Mesendoderm (in vitro differentiated cells): ENCODE data around the gene ZNF74. TPM values are rescaled to one million over a fixed set of nuclear protein-coding genes. Genes with fewer than 3 reads are reported as not detected.
A peak's percentile ranks its signal among the peaks of the same experiment; 100 is the strongest.
"Not testable (repeated sequence)": the region's sequence is repeated elsewhere in the genome, so short reads cannot be mapped to it uniquely, and the experiment has no call there.

Source experiments
- DNase-seq: peaks from one replicate; pipeline ENCODE4 v3.0.0; 2013
- H2AK5ac ChIP-seq: 2 replicates; pipeline ENCODE4 v1.6.1; 2013; ENCODE audit warnings: low read length, inconsistent platforms
- H2BK120ac ChIP-seq: 2 replicates; pipeline ENCODE4 v1.6.1; 2013; ENCODE audit warnings: low read depth, mild to moderate bottlenecking, low read length, moderate library complexity, mixed read lengths
- H2BK15ac ChIP-seq: replicated peaks from 2 replicates; pipeline ENCODE4 v1.6.1; 2013; ENCODE audit warnings: low read depth, mild to moderate bottlenecking, moderate library complexity
- H2BK5ac ChIP-seq: 2 replicates; pipeline ENCODE4 v1.6.1; 2013; ENCODE audit warnings: low read length, inconsistent platforms
- H3K18ac ChIP-seq: 2 replicates; pipeline ENCODE4 v1.6.1; 2013; ENCODE audit warnings: mild to moderate bottlenecking, low read length, mixed read lengths
- H3K23ac ChIP-seq: one replicate; pipeline ENCODE4 v1.6.1; 2013; ENCODE audit warnings: low read length
- H3K27ac ChIP-seq: 2 replicates; pipeline ENCODE4 v1.5.1; 2013; ENCODE audit warnings: low read depth, mild to moderate bottlenecking, inconsistent platforms, low read length, moderate library complexity
- H3K27me3 ChIP-seq: 2 replicates; pipeline ENCODE4 v1.6.1; 2013; ENCODE audit warnings: low read length, control low read depth, mild to moderate bottlenecking, inconsistent platforms; ENCODE audit not compliant: insufficient read depth, poor library complexity
- H3K36me3 ChIP-seq: 2 replicates; pipeline ENCODE4 v1.6.1; 2013; ENCODE audit warnings: low read length, inconsistent platforms; ENCODE audit not compliant: control insufficient read depth, insufficient read depth
- H3K4ac ChIP-seq: one replicate; pipeline ENCODE4 v1.6.1; 2013; ENCODE audit warnings: low read depth, mild to moderate bottlenecking, low read length, moderate library complexity
- H3K4me1 ChIP-seq: 2 replicates; pipeline ENCODE4 v1.6.1; 2013; ENCODE audit warnings: low read depth, low read length, inconsistent platforms; ENCODE audit not compliant: control insufficient read depth
- H3K4me2 ChIP-seq: 2 replicates; pipeline ENCODE4 v1.6.1; 2013; ENCODE audit warnings: low read length
- H3K4me3 ChIP-seq: 2 replicates; pipeline ENCODE4 v1.5.1; 2013; ENCODE audit warnings: mild to moderate bottlenecking, low read length
- H3K56ac ChIP-seq: one replicate; pipeline ENCODE4 v1.6.1; 2013; ENCODE audit warnings: low read length
- H3K79me1 ChIP-seq: 2 replicates; pipeline ENCODE4 v1.6.1; 2013; ENCODE audit warnings: low read length, inconsistent platforms
- H3K79me2 ChIP-seq: 2 replicates; pipeline ENCODE4 v1.6.1; 2013; ENCODE audit warnings: mild to moderate bottlenecking, low read length; ENCODE audit not compliant: control insufficient read depth, insufficient read depth
- H3K9ac ChIP-seq: 2 replicates; pipeline ENCODE4 v1.6.1; 2013; ENCODE audit warnings: low read length, inconsistent platforms
- H4K5ac ChIP-seq: one replicate; pipeline ENCODE4 v1.6.1; 2013; ENCODE audit warnings: low read length
- H4K8ac ChIP-seq: one replicate; pipeline ENCODE4 v1.6.1; 2013; ENCODE audit warnings: low read depth, mild to moderate bottlenecking, control low read depth, low read length, moderate library complexity
- WGBS: extraction: QIAGEN DNeasy Blood & Tissue Kit; methylation state at CpG from one replicate; pipeline ENCODE4 v1.1.7; 2013; ENCODE audit warnings: low lambda C conversion rate, missing lambda C conversion rate; ENCODE audit not compliant: insufficient coverage; ENCODE audit errors: extremely low coverage; 5-methylcytosine and 5-hydroxymethylcytosine counted together
- polyA plus RNA-seq, 2 experiments: library from polyadenylated mRNA; stranded (reverse); fragments of 200-250 nt; gene quantifications; one replicate each; pipeline ENCODE4 v1.2.3, GENCODE V29; 2013

Gene ZNF74
- polyA plus RNA-seq (2013, experiment 1 of 2), result 17.1 TPM
- 16.9 TPM for polyA plus RNA-seq (2013, experiment 2 of 2)

DNA sequence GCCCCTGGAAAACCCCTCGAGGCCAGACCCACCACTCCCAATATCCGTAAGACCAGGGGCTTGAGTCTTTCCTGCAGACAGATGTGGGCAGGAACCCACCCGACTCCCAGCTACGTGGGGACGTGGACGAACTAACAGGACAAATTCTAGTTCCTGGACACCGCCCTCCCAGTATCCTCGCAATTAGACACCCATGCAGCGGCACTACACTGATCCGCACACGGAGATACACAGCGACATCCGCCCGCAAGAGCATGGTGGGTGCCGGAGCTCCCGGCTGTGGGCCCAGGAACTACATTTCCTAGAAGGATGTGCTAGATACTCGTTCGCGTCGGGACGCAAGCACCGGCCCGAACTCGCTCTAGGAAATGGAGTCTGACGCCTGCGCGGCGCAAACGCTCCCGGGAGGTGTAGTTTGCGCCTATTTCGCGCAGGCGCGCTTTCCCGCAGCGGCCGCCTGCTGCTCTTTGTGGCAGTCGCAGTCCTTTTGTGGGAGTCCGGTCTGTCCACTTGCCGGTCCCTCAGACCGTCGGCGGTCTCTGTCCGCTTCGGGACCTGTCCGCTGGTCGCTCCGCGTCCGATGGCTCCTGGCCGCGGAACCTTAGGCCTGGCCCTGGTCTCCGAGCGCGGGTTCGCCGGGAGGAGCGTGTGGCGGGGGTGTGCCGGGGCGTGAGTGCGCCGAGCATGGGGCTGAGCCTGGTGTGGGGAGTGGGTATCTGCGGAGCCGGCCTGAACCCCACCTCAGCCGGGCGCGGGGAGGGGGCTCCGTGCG is at the start of gene ZNF74:
ZNF74 (plus strand) TSS at position 447 of the 772 bp plus-strand sequence. CDS start 478 bp downstream, outside the sequence.
- H2AK5ac ChIP-seq, result peak within 1 kb of the TSS; percentile 37
- H4K8ac ChIP-seq, result peak within 1 kb of the TSS; percentile 40
- no peak within 1 kb of the TSS for H2BK120ac ChIP-seq
- peak within 1 kb of the TSS; percentile 95 for H3K4me3 ChIP-seq
- peaks cover 21% of the 10 kb centered on the region for H3K79me2 ChIP-seq
- H2BK5ac ChIP-seq, result peak within 1 kb of the TSS; percentile 70
- H3K4me1 ChIP-seq, result peaks cover 7% of the 10 kb centered on the region
- no peak within 1 kb of the TSS for H4K5ac ChIP-seq
- peak within 1 kb of the TSS; percentile 99 for H3K56ac ChIP-seq
- peaks cover 5% of the 10 kb centered on the region for H3K79me1 ChIP-seq
- H3K27me3 ChIP-seq, result no peaks in the 10 kb centered on the region
- peak within 1 kb of the TSS; percentile 97 for H3K4me2 ChIP-seq
- H3K18ac ChIP-seq, result peak within 1 kb of the TSS; percentile 75
- no peaks in the 10 kb centered on the region for H3K36me3 ChIP-seq
- H3K4ac ChIP-seq, result peak within 1 kb of the TSS; percentile 58
- H3K9ac ChIP-seq, result peak within 1 kb of the TSS; percentile 98
- peak; percentile 95 for DNase-seq
- H3K27ac ChIP-seq, result no peak within 1 kb of the TSS
- H3K23ac ChIP-seq, result peak within 1 kb of the TSS; percentile 98
- WGBS, result no CpG with 5 or more reads among the region's 71 CpGs
- H2BK15ac ChIP-seq, result no peak within 1 kb of the TSS

DNA sequence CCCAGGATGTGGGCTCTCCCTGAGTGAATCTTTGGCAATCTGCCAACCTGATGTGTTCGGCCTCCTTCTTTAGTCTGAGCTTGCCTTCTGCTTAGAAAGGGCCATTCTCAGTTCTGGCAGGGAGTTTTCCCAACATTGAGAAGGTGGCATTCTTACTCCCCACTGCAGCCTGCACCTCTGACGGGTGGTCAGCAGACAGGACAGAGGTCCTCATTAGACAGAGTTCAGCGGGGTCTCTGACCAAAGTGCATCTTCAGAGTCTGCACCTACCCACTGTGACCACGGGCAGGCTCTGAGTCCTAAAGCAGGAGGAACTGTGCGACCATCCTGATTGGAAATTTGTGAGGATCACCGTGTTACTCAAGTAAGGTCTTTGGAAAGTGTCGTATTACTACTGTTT is 47.4 kb upstream of the ZNF74 start:
- not testable (repeated sequence) for H3K79me1 ChIP-seq, H4K8ac ChIP-seq, H3K36me3 ChIP-seq, H3K18ac ChIP-seq, H2BK120ac ChIP-seq, DNase-seq, H3K27me3 ChIP-seq, H3K27ac ChIP-seq, H2BK15ac ChIP-seq, H3K4me1 ChIP-seq, H3K9ac ChIP-seq, H3K23ac ChIP-seq, H3K56ac ChIP-seq, H2AK5ac ChIP-seq, H4K5ac ChIP-seq, H2BK5ac ChIP-seq, H3K79me2 ChIP-seq, H3K4me3 ChIP-seq, H3K4me2 ChIP-seq, H3K4ac ChIP-seq
- no CpG with 5 or more reads among the region's 7 CpGs for WGBS

GRCh38 chr22:20352536-20352935 is 41.4 kb upstream of the ZNF74 start:
- not testable (repeated sequence) for H3K23ac ChIP-seq, H3K79me2 ChIP-seq, H2BK15ac ChIP-seq, H2AK5ac ChIP-seq, H3K36me3 ChIP-seq, H3K4me3 ChIP-seq, H3K4ac ChIP-seq, H3K27me3 ChIP-seq, H3K9ac ChIP-seq, H3K79me1 ChIP-seq, H2BK5ac ChIP-seq, H4K5ac ChIP-seq, DNase-seq, H2BK120ac ChIP-seq, H3K4me2 ChIP-seq, H3K56ac ChIP-seq, H3K4me1 ChIP-seq, H3K18ac ChIP-seq, H4K8ac ChIP-seq, H3K27ac ChIP-seq
- WGBS, result no CpG with 5 or more reads among the region's 6 CpGs

GRCh38 chr22:20354238-20354975 is 39.5 kb upstream of the ZNF74 start:
- Histone ChIP-seq H3K27ac (no peak overlapping the region), H4K8ac (no peak overlapping the region), H3K4me1 (no peaks in the 10 kb centered on the region), H3K56ac (no peak overlapping the region), H3K27me3 (no peaks in the 10 kb centered on the region), H3K9ac (no peak overlapping the region), H2BK5ac (no peak overlapping the region), H2AK5ac (no peak overlapping the region), H3K18ac (no peak overlapping the region), H3K79me1 (no peaks in the 10 kb centered on the region), H3K4ac (no peak overlapping the region), H3K23ac (no peak overlapping the region), H2BK15ac (no peak overlapping the region), H3K4me3 (no peak overlapping the region), H3K36me3 (no peaks in the 10 kb centered on the region), H2BK120ac (no peak overlapping the region), H4K5ac (no peak overlapping the region), H3K4me2 (no peak overlapping the region), H3K79me2 (no peaks in the 10 kb centered on the region)
- no peak for DNase-seq
- no CpG with 5 or more reads among the region's 81 CpGs for WGBS

GRCh38 chr22:20355939-20356636 is 37.9 kb upstream of the ZNF74 start:
- WGBS, result no CpG with 5 or more reads among the region's 98 CpGs
- not testable (repeated sequence) for H3K36me3 ChIP-seq, H3K4me3 ChIP-seq, H4K8ac ChIP-seq, H3K79me1 ChIP-seq, H3K9ac ChIP-seq, DNase-seq, H3K18ac ChIP-seq, H2BK5ac ChIP-seq, H3K23ac ChIP-seq, H2AK5ac ChIP-seq, H3K27ac ChIP-seq, H3K4ac ChIP-seq, H3K4me2 ChIP-seq, H3K4me1 ChIP-seq, H3K27me3 ChIP-seq, H2BK120ac ChIP-seq, H2BK15ac ChIP-seq, H4K5ac ChIP-seq, H3K56ac ChIP-seq, H3K79me2 ChIP-seq
